ENCODE data around the gene FBXL7.

FBXL7 gene

GRCh38 chr5:15702102-15702501 is 202.1 kb downstream of the FBXL7 start:
- Histone ChIP-seq H3K4me2 (ENCODE audit: low read depth, low read length, poor library complexity, severe bottlenecking) (no peak overlapping the region), H3K4me3 (ENCODE audit: insufficient read depth, low read length, poor library complexity, severe bottlenecking) (no peak overlapping the region), H3K27me3 (ENCODE audit: low read length) (no peaks in the 10 kb centered on the region), H4K20me1 (ENCODE audit: low read depth, low read length) (no peaks in the 10 kb centered on the region), H3K79me2 (ENCODE audit: insufficient read depth, low read length) (no peaks in the 10 kb centered on the region), H3K36me3 (ENCODE audit: low read length) (no peaks in the 10 kb centered on the region), H3K9ac (ENCODE audit: low read length) (no peak overlapping the region), H3K9me2 (replicated peaks; ENCODE audit: insufficient read depth, low read length) (no peaks in the 10 kb centered on the region), H3F3A (ENCODE audit: insufficient read depth) (no peaks in the 10 kb centered on the region), H3K27ac (ENCODE audit: low read depth, low read length) (no peak overlapping the region), H3K9me3 (ENCODE audit: insufficient read depth, low read length) (no peaks in the 10 kb centered on the region), H2AFZ (ENCODE audit: low read depth, low read length, severe bottlenecking) (no peak overlapping the region)
- TF ChIP-seq CTCF (IDR thresholded peaks at IDR 0.05; ENCODE audit: insufficient read depth, low read length, poor library complexity, severe bottlenecking): no peak
- TF ChIP-seq EZH2phosphoT487 (conservative IDR thresholded peaks at IDR 0.05; ENCODE audit: low read length): no peak

GRCh38 chr5:15703901-15704300 is 203.9 kb downstream of the FBXL7 start:
- Histone ChIP-seq H3K79me2 (ENCODE audit: insufficient read depth, low read length) (no peaks in the 10 kb centered on the region), H3K4me3 (ENCODE audit: insufficient read depth, low read length, poor library complexity, severe bottlenecking) (no peak overlapping the region), H3K9me2 (replicated peaks; ENCODE audit: insufficient read depth, low read length) (no peaks in the 10 kb centered on the region), H4K20me1 (ENCODE audit: low read depth, low read length) (no peaks in the 10 kb centered on the region), H3K27me3 (ENCODE audit: low read length) (no peaks in the 10 kb centered on the region), H3F3A (ENCODE audit: insufficient read depth) (no peaks in the 10 kb centered on the region), H2AFZ (ENCODE audit: low read depth, low read length, severe bottlenecking) (no peak overlapping the region), H3K36me3 (ENCODE audit: low read length) (no peaks in the 10 kb centered on the region), H3K9me3 (ENCODE audit: insufficient read depth, low read length) (no peaks in the 10 kb centered on the region), H3K4me2 (ENCODE audit: low read depth, low read length, poor library complexity, severe bottlenecking) (no peak overlapping the region), H3K9ac (ENCODE audit: low read length) (no peak overlapping the region), H3K27ac (ENCODE audit: low read depth, low read length) (no peak overlapping the region)
- no peak for TF ChIP-seq EZH2phosphoT487 (conservative IDR thresholded peaks at IDR 0.05; ENCODE audit: low read length)
- no peak for TF ChIP-seq CTCF (IDR thresholded peaks at IDR 0.05; ENCODE audit: insufficient read depth, low read length, poor library complexity, severe bottlenecking)

- Histone ChIP-seq H3F3A (ENCODE audit: insufficient read depth) (no peaks in the 10 kb centered on the region), H3K79me2 (ENCODE audit: insufficient read depth, low read length) (no peaks in the 10 kb centered on the region), H3K36me3 (ENCODE audit: low read length) (no peaks in the 10 kb centered on the region), H3K9me3 (ENCODE audit: insufficient read depth, low read length) (no peaks in the 10 kb centered on the region), H4K20me1 (ENCODE audit: low read depth, low read length) (no peaks in the 10 kb centered on the region), H3K27ac (ENCODE audit: low read depth, low read length) (no peak overlapping the region), H2AFZ (ENCODE audit: low read depth, low read length, severe bottlenecking) (no peak overlapping the region), H3K27me3 (ENCODE audit: low read length) (no peaks in the 10 kb centered on the region), H3K4me2 (ENCODE audit: low read depth, low read length, poor library complexity, severe bottlenecking) (no peak overlapping the region), H3K9me2 (replicated peaks; ENCODE audit: insufficient read depth, low read length) (no peaks in the 10 kb centered on the region), H3K4me3 (ENCODE audit: insufficient read depth, low read length, poor library complexity, severe bottlenecking) (no peak overlapping the region), H3K9ac (ENCODE audit: low read length) (no peak overlapping the region)
- TF ChIP-seq CTCF (IDR thresholded peaks at IDR 0.05; ENCODE audit: insufficient read depth, low read length, poor library complexity, severe bottlenecking) (no peak), EZH2phosphoT487 (conservative IDR thresholded peaks at IDR 0.05; ENCODE audit: low read length) (no peak)
Observed at GRCh38 chr5:15704397-15704947, 204.5 kb downstream of the FBXL7 start.
